HG02885 (cell line): ENCODE measurements around the gene HDAC4.

ENCODE experiments used
- ATAC-seq: cut with Tn5 transposase; IDR thresholded peaks from one replicate; pipeline ENCODE4 v1.9.1; 2021; ENCODE audit warnings: mild to moderate bottlenecking; ENCODE audit not compliant: unreplicated experiment, poor library complexity

Gene HDAC4

GRCh38 chr2:239386001-239386670 is 14.7 kb downstream of the HDAC4 start:
- no peak for ATAC-seq

DNA sequence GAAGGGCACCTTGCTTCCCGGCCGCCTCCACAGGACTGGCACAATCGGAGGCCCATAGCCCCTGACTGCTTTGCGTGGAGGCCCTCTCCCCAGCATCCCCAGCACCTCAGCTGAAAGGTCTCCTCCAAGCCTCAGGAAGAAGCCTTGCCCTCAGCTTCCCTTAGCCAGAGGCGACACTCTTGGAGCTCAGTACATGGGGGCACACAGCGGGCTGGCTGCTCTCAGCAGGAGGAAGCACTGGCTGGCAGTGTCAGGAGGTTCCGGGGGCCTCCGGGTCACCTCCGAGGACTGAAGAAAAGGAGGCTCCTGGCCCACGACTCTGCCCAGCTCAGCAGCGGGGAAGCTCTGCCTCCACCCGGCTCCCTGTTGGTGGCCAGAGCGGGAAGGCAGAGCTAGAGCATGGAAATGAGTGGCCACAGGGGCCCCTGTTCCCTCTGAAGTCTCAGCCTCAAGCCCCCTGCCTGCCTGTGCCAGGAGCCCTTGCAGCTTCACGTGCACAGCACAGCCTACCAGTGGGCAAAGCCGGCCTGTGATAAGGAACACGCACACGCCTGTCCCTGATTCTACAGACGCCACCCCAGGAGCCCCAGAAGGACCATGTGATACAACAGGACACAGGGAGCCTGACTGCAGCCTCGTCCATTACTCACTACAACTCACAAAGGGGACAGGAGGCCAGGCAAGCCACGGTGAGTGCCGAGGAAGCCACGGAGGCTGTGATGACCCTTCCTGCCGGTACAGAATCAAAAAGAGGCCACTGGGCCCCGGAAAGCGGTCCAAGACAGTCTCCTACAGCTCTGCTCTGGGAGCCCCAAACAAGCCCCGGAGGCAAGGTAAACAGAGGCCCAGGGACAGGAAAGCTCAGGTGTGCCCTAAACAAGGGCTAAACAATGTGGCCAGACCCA is 15.5 kb downstream of the HDAC4 start:
- no peak for ATAC-seq

DNA sequence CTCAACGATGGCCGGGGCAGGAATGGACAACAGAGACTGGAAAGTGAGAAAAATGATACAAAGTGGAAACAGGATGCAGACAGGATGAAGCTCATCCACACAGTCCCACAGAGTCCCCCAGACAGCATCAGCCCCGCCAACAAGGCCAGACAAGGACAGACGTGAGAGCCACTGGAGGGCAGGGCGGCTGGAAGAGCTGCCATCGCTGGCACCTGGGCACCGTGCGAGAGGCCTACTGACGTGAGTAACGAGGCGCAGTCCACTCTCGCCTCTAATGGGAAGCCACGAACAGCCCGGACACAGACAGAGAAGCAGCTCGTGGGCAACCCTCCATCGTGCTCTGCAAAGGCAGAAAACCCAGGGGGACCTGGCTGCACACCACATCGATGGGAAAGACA is 17.1 kb downstream of the HDAC4 start:
- ATAC-seq = no peak

DNA sequence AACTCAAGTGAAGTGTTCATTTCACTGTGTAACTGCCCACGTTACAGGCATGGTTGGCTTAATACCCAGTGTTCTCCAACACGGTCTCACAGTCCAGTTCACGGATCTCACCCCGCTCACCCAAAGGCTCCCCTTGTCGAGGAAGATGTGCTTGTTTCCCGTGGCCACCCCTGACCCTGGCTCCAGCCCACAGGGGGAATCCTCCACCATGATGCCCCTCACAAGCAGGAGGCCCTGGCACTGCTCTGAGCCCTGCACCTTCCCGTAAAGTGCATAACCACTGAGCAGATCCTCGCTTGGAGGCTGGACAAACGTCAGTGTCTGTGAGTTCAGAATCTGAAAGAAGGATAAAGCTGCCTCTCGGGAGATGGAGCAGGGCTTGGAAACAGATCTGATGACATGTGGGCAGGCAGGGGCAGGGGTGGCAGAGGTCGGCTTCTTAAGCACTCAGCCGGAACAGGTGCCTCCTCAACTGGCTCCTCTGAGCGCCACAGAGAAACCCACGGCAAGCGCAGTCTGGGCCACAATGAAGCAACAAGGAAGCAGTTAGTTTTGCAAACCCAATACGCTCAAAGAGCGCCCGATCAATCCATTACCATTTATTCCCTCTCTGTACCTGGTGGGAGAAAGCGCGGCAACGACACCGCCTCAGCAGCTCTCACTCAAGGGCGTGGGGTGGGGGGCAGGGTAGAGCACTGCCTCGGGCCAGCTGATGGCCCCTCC is 17.6 kb downstream of the HDAC4 start:
- ATAC-seq = no peak

DNA sequence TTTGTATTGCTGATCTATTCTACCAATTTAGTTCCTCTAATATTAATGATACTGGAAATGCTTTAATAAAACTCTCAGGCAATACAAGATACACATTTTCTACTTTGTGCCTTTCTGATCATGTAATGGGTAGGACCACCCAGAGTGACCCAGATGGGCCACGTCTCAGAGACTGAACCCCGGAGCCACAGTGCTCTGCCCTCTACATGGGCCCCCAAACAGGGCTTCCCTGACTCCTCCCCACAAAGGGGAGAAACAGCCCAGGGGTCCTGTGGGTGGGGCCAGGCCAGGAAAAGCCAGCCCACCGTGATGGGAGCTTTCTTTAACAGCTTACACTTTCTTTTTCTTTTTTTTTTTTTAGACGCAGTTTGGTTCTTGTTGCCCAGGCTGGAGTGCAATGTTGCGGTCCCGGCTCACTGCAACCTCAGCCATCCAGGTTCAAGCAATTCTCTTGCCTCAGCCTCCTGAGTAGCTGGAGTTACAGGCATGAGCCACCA is 18.4 kb downstream of the HDAC4 start:
- no peak for ATAC-seq

GRCh38 chr2:239381709-239382134 is 19.1 kb downstream of the HDAC4 start:
- ATAC-seq = peak; percentile 48

GRCh38 chr2:239380831-239381708 is 19.8 kb downstream of the HDAC4 start:
- peak; percentile 55 for ATAC-seq

DNA sequence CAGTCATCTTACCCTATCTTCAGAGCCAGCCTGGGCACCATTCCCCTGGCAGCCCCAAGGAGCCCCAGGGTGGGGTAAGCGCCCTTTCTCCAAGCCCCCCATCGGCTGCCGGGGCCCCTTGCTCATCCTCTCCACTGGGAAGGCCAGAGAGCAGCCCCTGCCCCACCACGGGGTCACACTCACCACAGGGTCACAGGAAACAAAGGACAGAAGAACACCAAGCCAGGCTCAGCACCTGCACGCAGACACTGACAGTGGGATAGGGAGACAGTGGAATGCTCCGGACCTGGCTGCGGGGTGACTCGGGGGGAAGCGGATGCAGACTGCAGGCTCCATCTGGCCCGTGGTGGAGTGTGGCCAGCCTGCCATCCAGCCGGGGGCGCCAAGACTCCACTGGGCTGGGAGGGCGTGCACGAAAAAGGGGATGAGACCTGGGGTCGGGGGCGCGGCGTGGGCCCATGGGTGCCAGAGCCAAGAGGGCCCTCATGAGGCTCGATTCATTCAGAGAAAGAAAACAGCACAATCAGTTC is 21.1 kb downstream of the HDAC4 start:
- ATAC-seq = no peak

DNA sequence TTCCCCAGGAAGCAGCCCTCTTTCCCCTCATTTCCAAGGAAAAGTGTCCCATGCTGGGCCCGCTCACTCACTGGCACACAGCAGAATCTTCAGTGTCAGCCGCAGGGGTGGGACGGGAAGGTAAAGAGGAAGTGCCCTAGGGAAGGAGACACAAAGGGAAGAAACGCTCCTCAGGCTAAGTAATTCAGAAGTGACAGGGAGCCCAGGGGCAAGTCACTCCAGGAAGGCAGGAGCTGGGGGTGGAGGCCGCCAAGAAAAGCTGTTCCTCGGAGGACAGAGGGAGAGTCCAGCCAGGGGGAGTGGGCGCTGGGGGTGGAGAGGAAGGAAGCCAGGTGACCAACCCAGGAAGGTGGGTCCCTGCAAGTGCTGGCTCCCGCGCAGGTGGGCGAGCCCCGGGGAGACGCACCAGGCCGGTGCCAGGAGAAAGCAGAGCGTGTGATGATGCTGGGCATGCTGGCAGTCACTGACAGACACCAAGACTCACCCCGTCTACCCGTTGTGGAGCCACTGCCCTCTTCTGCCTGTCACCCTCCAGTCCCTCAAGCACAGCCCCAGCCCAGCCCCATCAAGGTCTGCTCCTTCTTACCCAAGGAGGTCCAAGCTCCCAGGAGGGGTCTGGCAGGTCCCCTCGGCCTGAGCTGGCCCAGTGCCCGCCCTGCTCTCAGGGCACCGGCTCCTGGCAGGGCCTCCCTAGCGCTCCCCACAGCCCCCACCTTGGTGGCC is 21.7 kb downstream of the HDAC4 start:
- no peak for ATAC-seq

GRCh38 chr2:239378021-239378917 is 22.6 kb downstream of the HDAC4 start:
- ATAC-seq = no peak

DNA sequence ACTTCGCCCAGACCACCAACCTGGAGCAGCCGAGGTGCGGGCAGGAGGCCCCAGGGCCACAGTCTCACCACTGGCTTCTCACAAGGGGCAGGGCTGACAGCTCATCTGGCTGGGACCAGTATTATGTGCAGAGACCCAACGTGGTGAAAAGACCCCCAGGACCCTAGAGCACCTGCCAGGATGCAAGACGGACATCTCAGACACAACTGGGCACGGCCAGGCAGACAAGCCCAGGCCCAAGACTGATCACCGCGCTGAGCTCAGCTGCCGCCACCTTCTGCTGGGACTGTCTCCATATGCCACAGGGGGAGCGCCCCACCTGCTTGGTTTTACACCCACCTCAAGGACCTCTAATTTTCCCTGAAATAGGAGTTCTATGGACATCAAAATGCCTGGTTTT is 23.2 kb downstream of the HDAC4 start:
- no peak for ATAC-seq

- no peak for ATAC-seq
Observed at GRCh38 chr2:239376942-239377531, 23.8 kb downstream of the HDAC4 start.

GRCh38 chr2:239376351-239376750 is 24.5 kb downstream of the HDAC4 start:
- ATAC-seq = no peak

DNA sequence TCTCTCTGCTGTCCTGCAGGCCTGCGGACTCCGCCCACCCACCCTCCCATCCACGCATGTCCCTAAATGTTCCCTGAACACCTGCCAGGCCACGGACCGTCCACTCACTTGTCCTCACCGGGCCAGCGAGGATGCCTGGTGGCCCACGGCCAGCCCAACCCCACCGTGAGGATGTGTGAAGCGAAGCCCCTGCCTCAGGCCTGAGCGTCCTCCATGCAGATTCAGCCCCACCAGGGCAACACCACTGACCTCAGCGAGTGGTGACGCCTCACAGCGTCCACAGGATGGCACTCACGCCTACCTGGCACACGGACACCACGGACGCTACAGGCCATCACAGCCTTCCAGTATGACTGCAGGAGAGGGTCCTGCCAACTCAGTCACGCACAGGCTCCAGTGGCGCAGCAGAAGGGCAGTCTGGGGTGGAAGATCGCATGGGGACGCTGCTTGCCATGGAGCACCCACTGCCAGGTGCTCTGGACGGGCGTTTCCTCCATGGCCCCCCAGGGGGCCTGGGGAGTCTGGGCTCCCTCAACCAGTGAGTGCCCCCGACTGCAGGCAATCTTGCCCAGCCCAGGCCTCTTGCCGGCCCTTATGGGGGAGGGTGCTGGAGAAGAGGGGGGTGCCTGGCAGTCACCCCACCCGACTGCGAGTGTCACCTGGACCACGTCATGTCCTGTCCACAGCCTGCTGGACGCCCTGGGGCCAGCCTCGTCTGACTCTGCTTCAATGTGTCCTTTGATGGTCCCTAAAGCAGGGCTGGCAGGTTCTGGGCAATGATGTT is 25.4 kb downstream of the HDAC4 start:
- ATAC-seq = no peak

DNA sequence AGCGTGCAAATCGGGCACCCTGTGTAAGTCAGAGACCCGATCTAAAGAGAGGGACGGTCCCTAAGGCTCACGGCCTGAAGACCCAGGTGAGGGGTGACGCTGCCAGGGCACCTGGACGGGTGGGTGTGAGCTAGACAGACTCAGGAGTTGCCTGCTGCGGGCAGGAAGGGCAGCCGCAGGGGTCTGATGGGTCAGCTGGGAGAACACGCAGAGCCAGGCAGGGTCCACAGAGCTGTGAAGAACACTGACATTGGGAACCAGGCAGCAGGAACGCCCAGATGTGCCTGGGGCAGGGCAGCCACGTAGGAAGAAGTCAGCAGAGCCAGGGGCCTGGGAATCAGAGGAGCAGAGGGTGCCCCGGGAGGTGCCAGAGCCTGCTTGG is 25.9 kb downstream of the HDAC4 start:
- ATAC-seq = no peak

GRCh38 chr2:239372835-239373234 is 28.0 kb downstream of the HDAC4 start:
- no peak for ATAC-seq
